GM19372 (cell line): ENCODE measurements around the gene SLCO1B3.
"Not testable (repeated sequence)": the region's sequence is repeated elsewhere in the genome, so short reads cannot be mapped to it uniquely, and the experiment has no call there.

ENCODE experiments used
- ATAC-seq: cut with Tn5 transposase; IDR thresholded peaks from one replicate; pipeline ENCODE4 v1.9.1; 2021; ENCODE audit warnings: mild to moderate bottlenecking, low read depth, moderate library complexity; ENCODE audit not compliant: unreplicated experiment

SLCO1B3 gene, protein sequence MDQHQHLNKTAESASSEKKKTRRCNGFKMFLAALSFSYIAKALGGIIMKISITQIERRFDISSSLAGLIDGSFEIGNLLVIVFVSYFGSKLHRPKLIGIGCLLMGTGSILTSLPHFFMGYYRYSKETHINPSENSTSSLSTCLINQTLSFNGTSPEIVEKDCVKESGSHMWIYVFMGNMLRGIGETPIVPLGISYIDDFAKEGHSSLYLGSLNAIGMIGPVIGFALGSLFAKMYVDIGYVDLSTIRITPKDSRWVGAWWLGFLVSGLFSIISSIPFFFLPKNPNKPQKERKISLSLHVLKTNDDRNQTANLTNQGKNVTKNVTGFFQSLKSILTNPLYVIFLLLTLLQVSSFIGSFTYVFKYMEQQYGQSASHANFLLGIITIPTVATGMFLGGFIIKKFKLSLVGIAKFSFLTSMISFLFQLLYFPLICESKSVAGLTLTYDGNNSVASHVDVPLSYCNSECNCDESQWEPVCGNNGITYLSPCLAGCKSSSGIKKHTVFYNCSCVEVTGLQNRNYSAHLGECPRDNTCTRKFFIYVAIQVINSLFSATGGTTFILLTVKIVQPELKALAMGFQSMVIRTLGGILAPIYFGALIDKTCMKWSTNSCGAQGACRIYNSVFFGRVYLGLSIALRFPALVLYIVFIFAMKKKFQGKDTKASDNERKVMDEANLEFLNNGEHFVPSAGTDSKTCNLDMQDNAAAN

DNA sequence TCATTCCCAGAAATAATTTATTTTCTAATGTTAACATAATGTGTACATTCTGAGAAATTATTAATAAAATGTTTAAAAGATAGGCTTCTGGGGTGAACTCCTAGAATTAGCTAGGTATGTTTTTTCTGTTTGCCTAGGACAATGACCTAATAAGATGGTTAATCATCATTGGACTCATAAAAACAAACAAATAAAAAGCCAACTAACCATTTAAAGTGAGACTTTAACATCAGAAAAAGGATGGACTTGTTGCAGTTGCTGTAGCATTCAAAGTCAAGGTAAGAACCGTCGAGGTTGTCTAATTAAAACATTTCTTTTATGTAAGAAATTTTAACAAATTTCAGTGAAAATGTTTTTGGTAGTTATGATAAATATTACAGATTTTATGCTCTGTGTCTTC is at the start of gene SLCO1B3:
Gene SLCO1B3 (plus strand): TSS at position 219 of the 400 bp plus-strand sequence. CDS start 5,034 bp downstream, outside the sequence.
- no peak for ATAC-seq

DNA sequence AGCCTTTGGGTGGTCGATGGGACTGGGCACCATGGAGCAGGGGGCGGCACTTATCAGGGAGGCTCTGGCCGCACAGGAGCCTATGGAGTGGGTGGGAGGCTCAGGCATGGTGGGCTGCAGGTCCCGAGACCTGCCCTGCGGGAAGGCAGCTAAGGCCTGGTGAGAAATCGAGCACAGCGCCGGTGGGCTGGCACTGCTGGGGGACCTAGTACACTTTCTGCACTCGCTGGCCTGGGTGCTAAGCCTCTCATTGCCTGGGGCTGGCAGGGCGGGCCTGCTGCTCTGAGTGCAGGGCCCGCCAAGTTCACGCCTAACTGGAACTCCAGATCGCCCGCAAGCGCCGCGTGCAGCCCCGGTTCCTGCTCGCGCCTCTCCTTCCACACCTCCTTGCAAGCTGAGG is 33.1 kb upstream of the SLCO1B3 start:
- ATAC-seq: no peak

DNA sequence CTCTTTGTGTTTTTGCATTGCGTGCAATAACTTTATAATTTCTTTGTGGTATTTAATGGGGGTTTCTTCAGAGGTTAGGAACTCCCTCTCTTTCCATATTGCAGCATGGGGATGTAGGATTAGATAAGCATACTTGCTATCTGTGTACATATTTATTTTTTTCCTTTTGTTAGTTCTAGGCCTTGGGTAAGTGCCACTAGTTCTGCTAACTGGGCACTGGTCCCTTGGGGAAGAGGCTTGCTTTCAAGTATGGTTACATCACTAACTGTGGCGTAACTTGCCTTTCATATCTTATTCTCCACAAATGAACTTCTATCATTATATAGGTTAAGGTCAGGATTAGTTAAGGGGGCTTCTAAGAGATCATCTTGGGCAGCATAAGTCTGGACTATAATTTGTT is 31.5 kb upstream of the SLCO1B3 start:
- no peak for ATAC-seq

DNA sequence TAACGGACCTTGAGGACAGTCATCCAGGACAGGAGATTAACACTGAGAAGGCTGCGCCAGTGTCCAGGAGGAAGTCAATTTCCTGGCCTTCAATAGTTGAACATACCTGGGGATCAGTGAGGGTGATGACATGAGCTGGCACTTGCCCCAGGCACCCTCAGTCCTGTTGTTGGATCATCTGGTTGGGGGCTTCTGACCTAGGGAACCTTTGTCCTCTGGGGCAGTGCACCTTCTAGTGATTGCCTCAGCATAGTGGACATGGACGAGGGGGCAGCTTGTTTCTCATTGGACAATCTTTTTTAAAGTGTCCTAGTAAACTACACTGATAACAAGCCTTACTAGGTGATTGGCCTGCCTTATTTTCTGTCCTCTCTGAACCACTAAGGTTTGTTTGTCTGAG is 30.5 kb upstream of the SLCO1B3 start:
- ATAC-seq: not testable (repeated sequence)

DNA sequence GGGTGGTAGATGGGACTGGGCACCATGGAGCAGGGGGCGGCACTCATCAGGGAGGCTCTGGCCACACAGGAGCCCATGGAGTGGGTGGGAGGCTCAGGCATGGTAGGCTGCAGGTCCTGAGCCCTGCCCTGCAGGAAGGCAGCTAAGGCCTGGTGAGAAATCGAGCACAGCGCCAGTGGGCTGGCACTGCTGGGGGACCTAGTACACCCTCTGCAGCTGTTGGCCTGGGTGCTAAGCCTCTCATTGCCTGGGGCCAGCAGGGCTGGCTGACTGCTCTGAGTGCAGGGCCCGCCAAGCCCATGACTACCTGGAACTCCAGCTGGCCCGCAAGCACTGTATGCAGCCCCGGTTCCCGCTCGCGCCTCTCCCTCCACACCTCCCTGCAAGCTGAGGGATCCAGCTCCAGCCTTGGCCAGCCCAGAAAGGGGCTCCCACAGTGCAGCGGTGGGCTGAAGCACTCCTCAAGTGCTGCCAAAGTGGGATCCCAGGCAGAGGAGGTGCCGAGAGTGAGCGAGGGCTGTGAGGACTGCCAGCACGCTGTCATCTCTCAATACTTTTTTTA is 26.6 kb upstream of the SLCO1B3 start:
- not testable (repeated sequence) for ATAC-seq

DNA sequence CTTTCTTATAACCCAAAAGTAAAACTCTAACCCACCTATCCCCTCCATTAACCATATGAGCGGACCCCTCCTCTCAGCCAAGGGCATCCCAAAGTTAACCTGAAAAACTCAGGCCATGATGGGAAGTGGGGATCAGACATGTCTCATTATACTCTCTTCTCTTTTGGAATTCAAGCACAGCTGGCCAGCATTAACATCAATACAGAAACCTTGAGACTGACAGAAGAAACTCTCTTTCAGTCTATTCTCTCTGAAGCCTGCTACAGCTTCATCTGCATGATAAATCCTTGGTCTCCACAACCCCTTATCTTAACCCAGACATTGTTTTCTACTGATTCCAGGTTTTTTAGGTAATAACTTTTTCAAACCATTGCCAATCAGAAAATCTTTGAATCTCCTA is 17.5 kb upstream of the SLCO1B3 start:
- no peak for ATAC-seq

DNA sequence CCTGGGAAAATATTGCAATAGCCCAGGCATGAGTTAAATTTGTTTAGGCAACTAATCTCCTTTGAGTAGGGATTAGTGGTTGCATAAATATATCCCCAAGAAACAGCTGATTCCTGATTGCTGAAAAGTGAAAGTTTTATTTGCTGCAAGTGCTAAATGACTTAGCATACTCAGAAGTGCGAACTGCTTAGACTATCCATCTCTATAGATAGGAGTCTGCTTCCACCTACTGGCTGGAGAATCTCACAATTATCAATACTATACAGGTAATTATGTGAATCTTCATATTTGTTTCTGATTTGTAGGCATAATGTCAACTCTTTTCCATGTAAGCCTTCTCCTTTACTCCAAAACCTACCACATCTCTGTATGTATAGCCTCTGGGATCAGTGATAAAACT is 12.0 kb upstream of the SLCO1B3 start:
- no peak for ATAC-seq

DNA sequence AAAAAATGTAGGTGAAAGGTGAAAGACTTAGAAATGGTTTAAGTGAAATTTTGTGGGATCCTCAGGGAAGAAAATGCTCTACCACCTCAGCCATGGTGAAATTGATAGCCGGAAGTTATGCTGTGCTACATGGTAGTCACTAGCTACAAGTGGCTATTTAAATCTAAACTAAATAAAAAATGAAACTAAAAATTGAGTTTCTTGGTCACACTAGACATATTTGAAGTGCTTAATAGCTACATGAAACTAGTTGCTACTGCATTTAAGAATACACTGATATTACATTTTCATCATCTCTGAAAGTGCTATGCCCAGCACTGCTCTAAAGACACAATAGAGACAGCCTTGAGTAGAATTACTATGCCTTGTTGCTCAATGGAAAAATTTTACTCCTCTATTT is 10.3 kb upstream of the SLCO1B3 start:
- no peak for ATAC-seq

DNA sequence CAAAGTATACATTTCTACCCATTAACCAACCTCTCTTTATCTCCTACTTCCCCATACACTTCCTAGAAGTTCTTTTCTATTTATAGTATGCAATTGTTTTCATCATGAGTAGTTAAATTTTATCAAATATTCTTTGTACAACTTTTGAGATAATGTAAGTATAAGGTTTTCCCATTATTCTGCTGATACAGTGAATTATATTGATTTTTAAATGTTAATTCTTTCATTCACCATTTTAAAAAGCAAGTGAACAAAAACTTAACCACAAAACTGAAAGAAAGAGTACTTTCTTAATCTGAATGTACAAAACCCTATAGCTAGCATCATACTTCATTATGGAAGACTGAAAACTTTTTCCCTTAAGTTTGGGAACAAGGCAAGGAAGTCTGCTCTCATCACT is 9.5 kb upstream of the SLCO1B3 start:
- no peak for ATAC-seq

DNA sequence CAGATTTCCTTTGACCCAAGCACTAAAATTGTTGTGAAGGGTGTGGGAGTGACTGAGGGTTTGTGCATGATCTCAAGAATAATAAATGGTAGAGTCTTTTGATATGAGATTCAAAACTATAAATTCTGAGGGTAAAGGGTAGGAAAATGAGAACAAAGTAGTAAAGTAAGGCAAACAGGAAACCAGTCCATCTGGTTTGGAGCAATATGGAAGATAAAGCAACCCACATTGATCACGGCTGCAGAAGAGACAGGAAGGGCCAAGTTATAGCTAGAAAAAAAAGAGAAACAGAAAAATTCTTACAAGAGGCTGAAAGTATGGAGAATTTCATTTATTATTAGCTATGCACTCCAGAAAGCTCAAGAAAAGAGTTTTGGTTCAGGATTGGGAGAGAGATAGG is 4.6 kb upstream of the SLCO1B3 start:
- no peak for ATAC-seq

DNA sequence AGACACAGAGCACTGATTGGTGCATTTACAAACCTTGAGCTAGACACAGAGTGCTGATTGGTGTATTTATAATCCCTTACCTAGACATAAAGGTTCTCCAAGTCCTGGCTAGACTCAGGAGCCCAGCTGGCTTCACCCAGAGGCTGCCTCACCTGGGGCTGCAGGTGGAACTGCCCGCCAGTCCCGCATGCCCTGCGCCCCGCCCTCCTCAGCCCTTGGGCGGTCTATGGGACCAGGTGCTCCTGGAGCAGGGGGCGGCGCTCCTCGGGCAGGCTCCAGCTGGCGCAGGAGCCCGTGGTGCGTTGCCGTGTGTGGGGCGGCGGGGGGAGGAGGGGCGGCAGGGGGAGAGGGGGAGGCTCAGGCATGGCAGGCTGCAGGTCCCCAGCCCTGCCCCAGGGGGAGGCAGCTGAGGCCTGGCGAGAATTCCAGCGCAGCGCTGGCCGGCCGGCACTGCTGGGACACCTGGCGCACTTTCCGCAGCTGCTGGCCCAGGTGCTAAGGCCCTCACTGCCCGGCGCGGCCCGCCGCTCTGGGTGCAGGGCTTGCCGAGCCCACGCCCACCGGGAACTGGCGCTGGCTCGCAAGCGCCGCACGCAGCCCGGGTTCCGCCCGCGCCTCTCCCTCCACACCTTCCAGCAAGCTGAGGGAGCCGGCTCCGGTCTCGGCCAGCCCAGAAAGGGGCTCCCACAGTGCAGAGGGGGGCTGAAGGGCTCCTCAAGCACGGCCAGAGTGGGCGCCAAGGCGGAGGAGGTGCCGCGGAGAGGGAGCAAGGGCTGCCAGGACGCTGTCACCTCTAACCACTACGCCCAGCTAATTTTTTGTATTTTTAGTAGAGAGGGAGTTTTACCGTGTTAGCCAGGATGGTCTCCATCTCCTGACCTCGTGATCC is 3.1 kb upstream of the SLCO1B3 start:
- no peak for ATAC-seq

DNA sequence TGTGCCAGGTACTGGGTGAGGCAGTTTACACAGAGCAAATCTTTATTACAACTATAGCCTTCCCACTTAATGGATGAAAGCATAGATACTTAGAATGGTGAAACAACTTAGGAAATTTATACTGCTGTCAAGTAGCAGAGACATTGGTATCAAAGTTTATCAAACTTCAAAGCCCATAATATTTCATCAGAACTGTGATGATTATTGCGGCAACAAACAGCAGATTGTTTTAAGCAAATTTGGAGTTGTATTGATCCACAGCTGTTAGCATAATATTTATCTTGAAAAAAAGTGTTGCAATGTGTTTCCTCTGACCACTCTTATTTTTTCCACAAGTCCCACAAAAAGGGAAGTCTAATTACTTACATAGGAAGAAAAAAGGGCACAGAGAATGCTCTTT is 2.0 kb upstream of the SLCO1B3 start:
- no peak for ATAC-seq

DNA sequence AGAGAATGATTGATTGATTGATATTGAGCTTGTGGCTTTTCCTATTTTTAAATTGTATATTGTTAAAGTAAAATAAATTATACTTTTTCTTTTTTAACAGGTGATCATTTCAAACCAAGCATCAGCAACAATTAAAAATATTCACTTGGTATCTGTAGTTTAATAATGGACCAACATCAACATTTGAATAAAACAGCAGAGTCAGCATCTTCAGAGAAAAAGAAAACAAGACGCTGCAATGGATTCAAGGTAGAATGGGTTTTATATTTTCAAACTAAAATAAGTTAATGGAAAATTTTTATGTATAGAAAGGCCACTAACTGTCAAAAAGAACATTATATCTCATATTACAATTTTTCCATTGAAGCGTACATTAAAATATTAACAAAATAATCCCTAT is 5.1 kb downstream of the SLCO1B3 start:
- no peak for ATAC-seq

DNA sequence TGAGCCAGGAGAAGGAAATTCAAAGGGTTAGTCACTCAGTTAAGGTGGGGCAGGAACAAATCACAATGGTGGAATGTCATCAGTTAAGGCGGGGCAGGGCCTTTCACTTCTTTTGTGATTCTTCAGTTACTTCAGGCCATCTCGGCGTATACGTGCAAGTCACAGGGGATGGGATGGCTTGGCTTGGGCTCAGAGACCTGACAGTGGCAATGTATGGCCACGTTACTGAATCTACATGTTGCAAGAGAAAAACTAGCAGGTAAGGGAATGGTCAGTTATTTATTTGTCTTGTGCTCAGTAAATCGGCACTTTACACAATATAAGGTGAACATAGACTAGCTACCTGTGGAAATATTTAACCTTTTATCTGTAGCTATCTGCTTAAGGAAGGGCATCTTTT is 11.9 kb downstream of the SLCO1B3 start:
- ATAC-seq: no peak

DNA sequence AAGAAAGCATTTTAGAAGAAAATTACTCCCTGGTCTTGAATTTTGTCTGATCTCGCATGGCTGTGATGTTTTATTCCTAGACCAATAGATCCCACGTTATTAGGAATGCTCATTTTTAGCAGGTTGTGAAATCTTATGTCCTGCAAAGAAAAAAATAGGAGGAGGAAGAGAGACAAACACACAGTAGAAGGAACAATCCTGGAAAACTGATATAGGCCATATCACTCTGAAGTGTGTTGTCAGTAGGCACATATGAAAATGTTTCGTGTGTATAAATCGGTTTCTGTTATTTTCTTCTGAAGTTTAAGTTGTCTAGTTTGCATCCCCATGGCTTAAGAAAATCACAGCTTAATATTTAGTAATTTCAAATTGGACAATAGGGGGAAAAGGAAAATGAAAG is 12.4 kb downstream of the SLCO1B3 start:
- ATAC-seq: no peak

DNA sequence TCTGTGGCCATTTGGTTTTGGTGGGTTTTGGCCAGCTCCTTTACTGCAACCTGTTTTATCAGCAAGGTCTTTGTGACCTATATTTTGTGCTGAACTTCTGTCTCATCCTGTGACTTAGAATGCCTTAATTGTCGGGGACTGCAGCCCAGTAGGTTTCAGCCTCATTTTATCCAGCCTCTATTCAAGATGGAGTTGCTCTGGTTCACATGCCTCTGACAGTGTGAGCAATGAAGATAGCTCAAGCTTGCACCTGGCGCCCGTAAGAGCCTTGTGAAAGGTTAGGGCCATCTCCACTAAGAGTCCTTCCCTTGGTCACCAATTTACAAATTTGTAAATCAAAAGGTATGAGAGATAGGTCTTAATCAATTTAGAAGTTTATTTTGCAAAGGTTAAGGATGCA is 19.4 kb downstream of the SLCO1B3 start:
- ATAC-seq: no peak

DNA sequence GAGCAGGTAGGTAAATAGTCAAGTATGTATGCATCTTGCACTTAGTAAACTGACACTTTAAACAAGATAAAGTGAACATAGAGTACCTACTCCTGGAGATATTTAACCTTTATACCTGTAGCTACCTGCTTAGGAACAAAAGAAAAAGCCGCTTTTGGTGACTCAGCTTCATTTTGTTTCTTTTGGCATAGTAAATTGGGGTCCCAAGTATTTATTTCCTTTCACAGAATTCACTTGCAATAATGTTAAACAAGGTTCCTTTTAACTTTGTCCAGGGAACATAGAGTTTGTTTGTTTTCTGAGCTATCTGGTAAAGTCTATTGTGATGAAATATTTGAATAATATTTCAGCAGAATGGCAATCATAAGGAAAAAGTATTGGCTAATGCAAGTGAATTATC is 20.0 kb downstream of the SLCO1B3 start:
- ATAC-seq: no peak

DNA sequence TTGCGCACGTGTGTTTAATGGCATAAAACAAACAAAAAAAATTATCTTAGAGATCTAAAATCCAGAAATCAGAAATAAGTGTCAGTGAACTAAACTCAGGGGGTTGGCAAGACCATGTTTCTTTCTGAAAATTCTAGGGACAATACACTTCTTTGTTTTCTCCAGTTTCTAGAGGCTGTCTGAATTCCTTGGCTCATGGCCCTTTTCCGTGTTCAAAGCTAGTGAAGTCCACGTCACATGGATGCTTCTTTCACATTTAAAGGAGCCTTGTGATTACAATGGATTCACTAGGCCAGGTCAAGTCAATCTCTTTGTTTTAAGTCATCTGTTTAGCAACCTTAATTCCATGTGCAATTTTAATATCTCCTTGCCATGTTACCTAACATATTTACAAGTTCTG is 22.4 kb downstream of the SLCO1B3 start:
- no peak for ATAC-seq

DNA sequence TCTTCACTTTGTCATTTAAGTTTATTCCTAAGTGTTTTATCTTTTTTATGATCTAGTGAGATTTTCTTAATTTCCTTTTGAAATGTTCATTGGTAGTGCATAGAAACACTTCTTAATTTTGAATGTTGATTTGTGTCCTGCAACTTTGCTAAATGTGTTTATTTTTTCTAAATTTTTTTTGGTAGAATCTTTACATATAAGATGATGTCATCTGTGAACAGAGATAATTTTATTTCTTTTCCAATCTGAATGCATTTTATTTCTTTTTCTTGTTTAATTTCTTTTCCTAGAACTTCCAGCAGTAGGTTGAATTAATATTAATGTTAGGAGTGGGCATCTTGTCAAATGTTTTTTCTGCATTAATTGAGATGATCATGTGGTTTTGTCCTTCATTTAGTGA is 42.1 kb downstream of the SLCO1B3 start:
- no peak for ATAC-seq

DNA sequence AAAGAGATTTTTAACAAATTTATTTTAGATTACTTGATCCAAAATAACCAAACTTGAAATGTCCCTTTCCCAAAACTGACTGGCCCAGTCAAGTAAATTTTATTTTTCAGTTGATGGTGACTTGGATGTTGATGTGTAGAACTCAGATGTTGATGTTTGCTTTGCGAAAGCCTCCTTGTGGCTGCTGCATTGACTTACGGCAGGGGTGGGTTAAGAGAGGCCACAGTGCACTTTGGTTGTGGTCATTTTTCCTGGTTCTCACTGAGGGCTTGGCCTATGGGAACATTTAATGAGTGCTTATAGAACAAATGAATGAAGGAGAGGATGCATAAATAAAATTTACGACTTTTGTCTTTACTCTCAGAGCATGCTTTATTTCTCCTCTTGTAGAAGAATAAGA is 52.6 kb downstream of the SLCO1B3 start:
- ATAC-seq: no peak

DNA sequence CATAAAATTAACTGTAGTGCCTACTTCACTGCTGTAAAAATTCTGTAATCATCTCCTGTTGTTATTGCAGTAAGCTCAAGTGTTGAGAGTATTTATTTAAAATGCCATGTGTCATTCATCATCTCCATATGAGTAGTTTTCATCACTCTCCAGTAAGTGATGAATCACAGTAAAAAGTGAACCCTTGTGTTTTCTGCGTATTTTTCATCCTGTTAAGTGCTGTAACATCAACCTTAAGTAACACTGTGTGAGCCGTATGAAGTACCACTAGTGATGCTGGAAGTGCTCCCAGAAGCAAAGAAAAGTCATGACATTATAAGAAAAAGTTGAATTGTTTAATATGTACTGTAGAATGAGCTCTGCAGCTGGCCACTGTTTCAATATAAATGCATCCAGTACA is 55.4 kb downstream of the SLCO1B3 start:
- ATAC-seq: no peak
